Fibroblast of upper back skin (primary cell): Measurements from ENCODE around the gene HDAC11.
"Not testable (repeated sequence)": the region's sequence is repeated elsewhere in the genome, so short reads cannot be mapped to it uniquely, and the experiment has no call there.

Source experiments
- DNase-seq: peaks from one replicate; pipeline ENCODE4 v3.0.0-alpha.2; 2013

HDAC11 gene

DNA sequence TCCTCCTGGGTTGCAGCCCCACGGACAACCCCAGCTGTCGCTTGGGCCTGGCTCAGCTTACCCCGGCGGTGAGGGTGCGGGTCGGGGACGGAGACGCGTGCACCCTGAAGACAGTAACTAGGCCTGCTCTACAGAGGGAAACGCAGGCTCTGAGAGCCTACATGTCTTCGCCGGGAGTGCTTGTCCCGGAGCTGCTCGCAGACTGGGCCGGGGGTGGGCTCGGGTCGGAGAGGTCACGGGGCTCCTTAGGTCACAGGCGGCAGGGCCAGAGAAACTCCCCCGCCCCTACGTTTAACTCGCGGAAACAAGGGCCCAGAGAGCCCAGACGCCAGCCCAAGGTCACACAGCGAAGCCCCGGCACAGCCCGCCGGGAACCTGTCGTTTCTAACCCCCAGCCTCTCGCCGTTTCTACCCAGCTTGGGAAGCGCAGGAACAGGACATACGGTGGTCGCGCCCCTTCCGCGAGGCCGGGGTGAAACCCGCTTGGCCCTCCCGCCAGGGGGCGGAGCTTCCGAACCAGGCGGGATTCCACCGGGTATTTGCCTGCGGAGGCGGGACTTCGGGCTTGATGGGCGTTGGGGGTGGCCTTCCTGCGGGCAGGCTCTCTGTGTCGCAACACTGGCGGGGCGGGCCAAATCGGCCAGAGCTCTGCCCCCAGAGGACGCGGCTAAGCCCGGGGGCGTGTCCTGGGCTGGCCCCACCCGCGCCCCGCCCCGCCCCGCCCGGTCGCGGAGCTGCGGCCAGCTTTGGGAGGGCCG, at the start of gene HDAC11:
Gene HDAC11, plus strand, starts transcription at position 725 of the 758 bp plus-strand sequence. CDS start 42 bp downstream, outside the sequence.
- peak; percentile 97 for DNase-seq

- DNase-seq: not testable (repeated sequence)
Observed at GRCh38 chr3:13430411-13430875, 49.7 kb upstream of the HDAC11 start.

DNA sequence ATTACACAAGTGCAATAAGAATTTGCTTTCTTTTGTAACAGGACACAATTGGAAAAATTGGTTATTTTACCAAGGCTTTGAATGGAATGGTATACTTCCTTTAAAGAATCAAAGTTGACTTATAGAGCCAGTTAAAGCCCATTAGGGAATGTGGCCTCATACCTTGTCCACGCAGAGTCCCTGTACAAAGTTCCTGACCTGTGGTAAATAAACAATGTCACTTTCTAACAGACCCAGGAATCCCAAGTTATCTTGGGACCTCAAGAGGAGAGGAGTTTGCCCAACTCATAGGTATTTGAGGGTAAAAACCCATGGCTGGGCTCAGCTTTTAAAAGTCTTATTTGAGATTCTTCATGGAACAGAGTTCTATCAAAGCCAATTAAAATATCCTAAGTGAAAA, 48.0 kb upstream of the HDAC11 start:
- DNase-seq: no peak

DNA sequence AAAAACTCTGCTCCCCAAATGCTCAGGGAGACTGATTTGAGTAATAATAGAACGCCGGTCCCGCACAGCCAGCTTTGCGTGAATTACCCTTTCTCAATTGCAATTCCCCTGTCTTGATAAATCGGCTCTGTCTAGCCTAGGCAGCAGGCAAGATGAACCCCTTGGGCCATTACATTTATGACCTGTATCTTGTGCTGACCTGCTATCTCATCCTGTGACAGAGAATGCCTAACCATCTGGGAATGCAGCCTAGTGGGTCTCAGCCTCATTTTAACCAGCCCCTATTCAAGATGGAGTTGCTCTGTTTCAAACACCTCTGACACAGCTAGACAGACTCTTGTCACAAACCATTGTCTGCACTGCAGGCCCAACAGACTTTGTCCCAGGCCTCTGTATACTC, 46.2 kb upstream of the HDAC11 start:
- no peak for DNase-seq

GRCh38 chr3:13436213-13436612, 43.9 kb upstream of the HDAC11 start:
- DNase-seq: not testable (repeated sequence)

DNA sequence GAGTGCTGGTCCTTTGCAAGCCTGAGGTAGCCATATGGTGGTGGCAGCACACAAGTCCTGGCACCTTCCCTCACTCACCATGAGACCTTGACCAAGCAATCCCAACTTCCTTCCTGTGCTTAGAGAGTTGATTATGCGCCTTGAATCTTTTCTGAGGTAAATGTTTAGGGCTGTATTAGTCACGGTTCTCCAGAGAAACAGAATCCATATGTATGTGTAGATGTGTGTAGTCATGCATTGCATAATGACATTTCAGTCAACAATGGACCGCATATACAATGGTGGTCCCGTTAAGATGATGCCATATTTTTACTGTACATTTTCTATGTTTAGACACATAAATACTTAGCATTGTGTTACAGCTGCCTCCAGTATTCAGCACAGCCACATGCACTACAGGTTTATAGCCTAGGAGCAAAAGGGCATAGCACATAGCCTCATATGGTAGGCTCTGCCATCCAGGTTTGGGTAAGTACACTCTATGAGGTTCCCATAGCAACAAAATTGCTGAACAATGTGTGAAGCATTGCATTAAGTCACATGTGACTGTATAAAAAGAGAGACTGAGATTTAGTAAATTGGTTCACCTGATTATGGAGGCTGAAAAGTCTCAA, 39.8 kb upstream of the HDAC11 start:
- DNase-seq: no peak

DNA sequence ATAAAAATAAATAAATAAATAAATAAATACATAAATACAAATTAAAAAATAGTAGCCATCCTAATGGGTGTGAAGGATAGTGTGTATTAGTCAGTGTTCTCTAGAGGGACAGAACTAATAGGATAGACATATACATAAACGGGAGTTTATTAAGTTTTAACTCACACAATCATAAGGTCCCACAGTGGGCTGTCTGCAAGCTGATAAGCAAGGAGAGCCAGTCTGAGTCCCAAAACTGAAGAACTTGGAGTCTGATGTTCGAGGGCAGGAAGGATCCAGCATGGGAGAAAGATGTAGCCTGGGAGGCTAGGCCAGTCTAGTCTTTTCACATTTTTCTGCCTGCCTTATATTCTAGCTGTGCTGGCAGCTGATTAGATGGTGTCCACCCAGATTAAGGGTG, 37.2 kb upstream of the HDAC11 start:
- not testable (repeated sequence) for DNase-seq

GRCh38 chr3:13451301-13451673, 28.8 kb upstream of the HDAC11 start:
- DNase-seq: no peak

DNA sequence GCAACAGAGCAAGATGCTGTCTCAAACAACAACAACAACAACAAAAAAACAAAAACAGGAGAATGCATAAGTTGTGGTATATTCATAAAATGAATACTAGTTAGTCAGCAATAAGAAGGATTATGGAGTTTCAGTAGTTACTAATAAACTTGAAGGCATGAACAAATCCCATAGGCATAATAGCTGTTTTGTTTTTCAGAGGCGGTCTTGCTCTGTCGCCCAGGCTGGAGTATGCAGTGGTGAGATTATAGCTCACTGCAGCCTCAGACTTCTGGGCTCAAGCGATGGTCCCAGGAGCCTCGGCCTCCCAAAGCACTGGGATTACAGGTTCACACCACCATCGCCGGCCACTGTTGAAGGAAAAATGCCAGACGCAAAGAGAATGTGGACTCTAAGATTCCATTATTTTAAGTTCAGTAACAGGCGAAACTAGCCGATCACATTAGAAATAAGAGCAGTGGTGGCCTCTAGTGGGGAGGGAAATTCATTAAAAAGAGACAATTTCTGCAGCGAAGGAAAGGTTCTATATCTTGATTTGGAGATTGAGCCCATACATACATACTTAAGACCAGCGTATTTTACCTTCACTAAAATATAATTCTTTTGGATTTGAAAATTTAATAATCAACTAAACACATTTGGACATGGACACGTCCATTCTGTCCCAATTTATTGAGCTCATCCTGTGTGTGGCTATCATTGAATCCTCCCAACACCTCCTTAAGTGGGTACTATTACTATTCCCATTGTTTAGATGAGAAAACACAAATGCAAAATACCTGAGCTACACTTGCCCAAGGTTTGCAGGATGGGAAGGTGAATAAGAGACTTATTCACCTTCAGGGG, 27.4 kb upstream of the HDAC11 start:
- DNase-seq: peak; percentile 61

DNA sequence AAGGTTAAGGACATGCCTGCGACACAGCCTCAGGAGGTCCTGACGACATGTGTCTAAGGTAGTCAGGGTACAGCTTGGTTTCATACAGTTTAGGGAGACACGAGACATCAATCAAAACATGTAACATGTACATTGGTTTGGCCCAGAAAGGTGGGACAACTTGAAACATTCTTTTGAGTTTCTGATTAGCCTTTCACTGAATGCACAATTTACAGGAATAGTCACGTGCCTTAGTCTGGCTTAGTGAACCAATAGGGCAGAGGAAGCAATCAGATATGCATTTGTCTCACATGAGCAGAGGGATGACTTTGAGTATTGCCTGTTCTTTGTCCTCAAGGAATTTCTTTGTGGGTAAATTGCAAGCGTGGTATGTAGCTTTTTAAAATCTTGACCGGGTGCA, 24.5 kb upstream of the HDAC11 start:
- no peak for DNase-seq

- no peak for DNase-seq
Observed at GRCh38 chr3:13457593-13457992, 22.5 kb upstream of the HDAC11 start.

DNA sequence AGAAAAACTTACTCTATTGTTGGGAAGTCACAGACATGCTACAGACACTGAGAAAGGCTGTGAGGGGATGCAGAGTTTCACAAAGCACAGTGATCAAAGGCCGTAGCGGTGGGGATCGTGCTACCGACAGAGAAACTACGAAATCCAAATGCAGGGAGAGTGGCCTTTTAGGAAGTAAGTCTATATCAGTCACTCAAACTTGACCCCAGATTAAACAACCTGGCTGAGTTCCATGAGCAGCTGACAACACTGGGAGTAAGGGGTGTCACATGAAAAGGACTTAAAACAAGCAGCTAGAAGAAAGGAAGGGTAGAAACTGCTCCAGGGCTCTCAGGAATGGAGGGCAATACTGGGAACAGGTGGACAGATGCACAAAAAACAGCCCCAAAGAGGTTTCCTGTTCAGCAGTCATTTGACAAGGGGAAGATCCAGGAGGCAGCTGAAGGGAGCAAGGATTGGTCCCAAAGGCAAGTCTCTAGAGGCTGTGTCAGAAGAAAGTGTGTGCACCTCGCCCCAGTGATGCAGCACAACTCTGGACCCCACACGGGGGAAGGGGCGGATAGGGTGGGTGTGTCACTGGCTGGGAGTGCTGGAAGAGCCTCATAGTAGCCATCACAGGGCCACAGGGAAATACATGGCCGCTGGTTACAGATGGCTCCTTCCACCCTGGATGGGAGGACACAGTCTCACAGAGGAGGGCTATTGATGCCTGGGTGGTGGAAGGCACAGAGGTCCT, 20.3 kb upstream of the HDAC11 start:
- DNase-seq: no peak

DNA sequence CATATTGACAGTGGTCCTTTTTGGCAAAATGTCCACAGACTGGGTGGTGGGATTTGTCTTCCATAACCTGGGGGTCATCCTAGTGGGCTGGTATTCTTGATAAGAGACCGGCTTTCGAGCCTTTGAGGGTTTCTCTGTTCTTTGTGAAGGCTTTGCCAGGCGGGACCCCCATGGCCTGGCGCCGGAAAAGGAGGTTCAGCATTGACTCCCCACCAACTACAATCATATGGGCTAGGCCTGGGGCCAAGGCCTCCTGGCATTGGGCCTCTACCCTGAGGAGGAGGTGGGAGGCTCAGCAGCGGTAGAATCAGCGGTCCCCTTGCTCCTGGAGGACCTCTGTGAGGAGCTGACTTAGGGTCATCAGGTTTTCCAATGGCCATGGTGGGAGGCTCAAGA, 19.8 kb upstream of the HDAC11 start:
- no peak for DNase-seq

GRCh38 chr3:13461169-13462124, 18.7 kb upstream of the HDAC11 start:
- DNase-seq: no peak

- no peak for DNase-seq
Observed at GRCh38 chr3:13462125-13462629, 17.9 kb upstream of the HDAC11 start.

- DNase-seq: no peak
Observed at GRCh38 chr3:13462822-13463221, 17.3 kb upstream of the HDAC11 start.

DNA sequence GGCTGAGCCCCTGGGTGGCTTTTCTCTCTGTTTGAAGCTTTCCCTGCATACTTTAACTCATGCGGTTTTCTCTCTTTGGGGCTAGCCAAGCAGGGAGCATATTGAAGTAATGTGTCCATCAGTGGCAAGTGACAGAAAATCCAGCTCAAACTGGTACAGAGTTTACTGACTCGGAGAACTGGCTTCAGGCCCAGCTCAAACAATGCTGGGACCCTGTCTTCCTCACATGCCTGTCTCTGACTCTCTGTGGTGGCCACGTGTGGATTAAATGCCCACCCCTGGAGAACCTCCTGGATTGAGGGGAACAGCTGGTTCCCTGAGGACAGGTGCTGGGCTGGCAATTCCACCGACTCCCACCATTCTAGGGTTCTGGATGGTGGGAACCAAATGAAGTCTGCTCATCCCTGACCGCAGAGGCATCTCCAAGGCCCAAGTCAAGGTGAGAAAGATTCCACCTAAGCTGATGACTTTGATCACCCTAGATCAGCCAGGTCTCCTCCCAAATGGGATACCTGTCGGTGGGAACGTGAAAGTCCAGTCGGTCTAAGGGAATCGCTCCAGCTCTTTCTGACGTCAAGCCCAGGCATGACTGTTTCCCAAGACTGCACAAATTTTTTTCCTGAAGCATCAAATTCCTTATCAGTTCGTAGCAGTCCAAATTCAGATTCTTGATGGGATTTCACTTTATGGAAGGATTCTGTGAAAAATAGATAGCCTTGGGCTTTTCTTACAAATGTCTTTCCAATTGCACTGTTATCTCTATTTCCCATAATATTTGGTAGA, 16.3 kb upstream of the HDAC11 start:
- no peak for DNase-seq

- no peak for DNase-seq
Observed at GRCh38 chr3:13465236-13465873, 14.8 kb upstream of the HDAC11 start.

- DNase-seq: no peak
Observed at GRCh38 chr3:13466781-13467180, 13.3 kb upstream of the HDAC11 start.
